Fibroblast of lung (primary cell): ENCODE data around the gene CT45A2. TPM values are rescaled to one million over a fixed set of nuclear protein-coding genes. Genes with fewer than 3 reads are reported as not detected.

Source experiments
- polyA plus RNA-seq, 2 donors: library from polyadenylated mRNA; depleted of rRNA in 1 of 2; stranded (reverse) in 1 of 2; unstranded in 1 of 2; fragments of >200 nt; gene quantifications; 2 replicates each; pipeline ENCODE4 v1.2.1, GENCODE V29; 2011 to 2012; ENCODE audit warnings: missing spikeins in 1 of 2
- total RNA-seq: library from RNA; depleted of rRNA; stranded (reverse); fragments of >200 nt; gene quantifications from 2 replicates; pipeline ENCODE4 v1.2.1, GENCODE V29; 2014

The CT45A2 gene
- total and polyA plus RNA-seq, 2 donors (not counting 1 experiment from before 2014, with no cell fraction given): not detected

Other genes starting within 250 kb of the CT45A2 start
- not detected in 2 replicates for gene CT45A1, start 106.4 kb downstream of the CT45A2 start, total RNA-seq
- gene CT45A1, start 106.4 kb downstream of the CT45A2 start, polyA plus RNA-seq: not detected in 2 replicates
- gene CT45A3, start 51.8 kb downstream of the CT45A2 start, total RNA-seq: not detected in 2 replicates
- not detected in 2 replicates for gene CT45A3, start 51.8 kb downstream of the CT45A2 start, polyA plus RNA-seq
- gene CT45A5, start 34.5 kb downstream of the CT45A2 start, total RNA-seq: not detected in 2 replicates
- gene CT45A5, start 34.5 kb downstream of the CT45A2 start, polyA plus RNA-seq: not detected in 2 replicates
- gene CT45A6, start 17.2 kb downstream of the CT45A2 start, total RNA-seq: not detected in 2 replicates
- gene CT45A6, start 17.2 kb downstream of the CT45A2 start, polyA plus RNA-seq: not detected in 2 replicates
- not detected in 2 replicates for gene CT45A7, start 17.3 kb upstream of the CT45A2 start, total RNA-seq
- not detected in 2 replicates for gene CT45A7, start 17.3 kb upstream of the CT45A2 start, polyA plus RNA-seq
- not detected in 2 replicates for gene CT45A8, start 34.5 kb upstream of the CT45A2 start, total RNA-seq
- not detected in 2 replicates for gene CT45A8, start 34.5 kb upstream of the CT45A2 start, polyA plus RNA-seq
- gene CT45A9, start 51.8 kb upstream of the CT45A2 start, total RNA-seq: not detected in 2 replicates
- not detected in 2 replicates for gene CT45A9, start 51.8 kb upstream of the CT45A2 start, polyA plus RNA-seq
- not detected in 2 replicates for gene CT45A10, start 73.4 kb upstream of the CT45A2 start, total RNA-seq
- gene CT45A10, start 73.4 kb upstream of the CT45A2 start, polyA plus RNA-seq: not detected in 2 replicates
- not detected in 2 replicates for gene SAGE1, start 73.7 kb upstream of the CT45A2 start, total RNA-seq
- 0.05 TPM in 1 of 2 replicates, not detected in the other for gene SAGE1, start 73.7 kb upstream of the CT45A2 start, polyA plus RNA-seq
- gene MMGT1, start 154.0 kb upstream of the CT45A2 start, total RNA-seq: 9.5 and 10.4 TPM in 2 replicates
- gene MMGT1, start 154.0 kb upstream of the CT45A2 start, polyA plus RNA-seq: 26.9 and 27.9 TPM in 2 replicates
- gene SLC9A6, start 165.4 kb upstream of the CT45A2 start, total RNA-seq: 18.2 and 30.4 TPM in 2 replicates
- 22.2 and 23.6 TPM in 2 replicates for gene SLC9A6, start 165.4 kb upstream of the CT45A2 start, polyA plus RNA-seq